Neural progenitor cell (in vitro differentiated cells): ENCODE measurements around the gene PPP1R9A. TPM values are rescaled to one million over a fixed set of nuclear protein-coding genes. Genes with fewer than 3 reads are reported as not detected.
"Not testable (repeated sequence)": the region's sequence is repeated elsewhere in the genome, so short reads cannot be mapped to it uniquely, and the experiment has no call there.

Source experiments
- DNase-seq: peaks from one replicate; pipeline ENCODE4 v3.0.0-alpha.2; 2016; ENCODE audit warnings: low spot score
- H2AFZ ChIP-seq: fragments of 200-600 bp; sonication (generic); replicated peaks from 2 replicates; pipeline ENCODE4 v1.6.1; 2016; ENCODE audit warnings: antibody characterized with exemption
- H3F3A ChIP-seq: fragments of 200-600 bp; sonication (generic); 2 replicates; pipeline ENCODE4 v1.6.1; 2016; ENCODE audit warnings: antibody characterized with exemption, low read depth
- H3K27ac ChIP-seq: fragments of 200-600 bp; sonication (generic); 2 replicates; pipeline ENCODE4 v1.5.1; 2016; ENCODE audit warnings: mild to moderate bottlenecking
- H3K27me3 ChIP-seq: fragments of 200-600 bp; sonication (generic); 2 replicates; pipeline ENCODE4 v1.6.1; 2016; ENCODE audit warnings: mild to moderate bottlenecking, moderate library complexity
- H3K36me3 ChIP-seq: fragments of 200-600 bp; sonication (generic); 2 replicates; pipeline ENCODE4 v1.5.1; 2016
- H3K4me1 ChIP-seq: fragments of 200-600 bp; sonication (generic); 2 replicates; pipeline ENCODE4 v1.6.1; 2016; ENCODE audit warnings: mixed run types
- H3K4me2 ChIP-seq: fragments of 200-600 bp; sonication (generic); 2 replicates; pipeline ENCODE4 v1.6.1; 2016
- H3K4me3 ChIP-seq: fragments of 200-600 bp; sonication (generic); 2 replicates; pipeline ENCODE4 v1.5.1; 2016
- H3K79me2 ChIP-seq: fragments of 200-600 bp; sonication (generic); 2 replicates; pipeline ENCODE4 v1.6.1; 2016; ENCODE audit warnings: low read depth
- H3K9ac ChIP-seq: fragments of 200-600 bp; sonication (generic); 2 replicates; pipeline ENCODE4 v1.6.1; 2016
- H3K9me3 ChIP-seq: fragments of 200-600 bp; sonication (generic); 2 replicates; pipeline ENCODE4 v1.5.1; 2016; ENCODE audit warnings: low read depth
- H4K20me1 ChIP-seq: fragments of 200-600 bp; sonication (generic); 2 replicates; pipeline ENCODE4 v1.6.1; 2016; ENCODE audit warnings: low read depth
- H3K27ac Mint-ChIP-seq: 3 replicates; pipeline ENCODE4 v1.8.0; 2021; ENCODE audit warnings: mixed read lengths
- H3K27me3 Mint-ChIP-seq: 2 replicates; pipeline ENCODE4 v1.8.0; 2022; ENCODE audit warnings: low read depth, mild to moderate bottlenecking, inconsistent platforms, moderate library complexity, mixed read lengths; ENCODE audit not compliant: insufficient read depth
- H3K36me3 Mint-ChIP-seq: 3 replicates; pipeline ENCODE4 v1.8.0; 2021; ENCODE audit warnings: mixed read lengths
- H3K4me1 Mint-ChIP-seq: 3 replicates; pipeline ENCODE4 v1.8.0; 2021; ENCODE audit warnings: mixed read lengths
- H3K4me3 Mint-ChIP-seq: 3 replicates; pipeline ENCODE4 v1.8.0; 2021; ENCODE audit warnings: mild to moderate bottlenecking, moderate library complexity, mixed read lengths
- H3K9me3 Mint-ChIP-seq: 3 replicates; pipeline ENCODE4 v1.8.0; 2020; ENCODE audit warnings: mixed read lengths
- EZH2 ChIP-seq: fragments of 200-600 bp; sonication (generic); IDR thresholded peaks from 2 replicates; pipeline ENCODE4 v1.6.1; 2017; ENCODE audit warnings: antibody characterized with exemption, mild to moderate bottlenecking, moderate library complexity
- EZH2phosphoT487 ChIP-seq: fragments of 200-600 bp; sonication (generic); IDR thresholded peaks from 2 replicates; pipeline ENCODE4 v1.6.1; 2017; ENCODE audit warnings: antibody characterized with exemption
- total RNA-seq: library from RNA; depleted of rRNA; stranded (reverse); fragments of >200 nt; gene quantifications from 2 replicates; pipeline ENCODE4 v1.2.3, GENCODE V29; 2015; ENCODE audit warnings: low replicate concordance
- TF ChIP-seq, protein P1 (sequence below): fragments of 200-600 bp; sonication (generic); IDR thresholded peaks from 2 replicates; pipeline ENCODE4 v1.5.1; 2017; ENCODE audit warnings: antibody characterized with exemption, mild to moderate bottlenecking

Gene PPP1R9A
- total RNA-seq, 1 donor from 2014 or later = 40.7 TPM

DNA sequence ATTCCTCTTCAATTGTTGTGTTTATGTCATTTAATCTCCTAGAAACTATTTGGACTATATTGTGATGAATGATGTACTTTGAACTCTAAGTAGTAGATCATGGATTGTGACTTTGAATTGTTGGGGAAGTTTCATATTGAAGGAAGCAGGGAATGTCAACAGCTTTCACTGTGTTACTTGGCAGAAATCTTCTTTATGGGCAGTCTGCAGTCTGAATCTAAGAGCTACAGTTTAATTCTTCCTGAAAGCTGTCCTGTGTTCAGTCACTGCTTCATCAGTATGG lies 91.6 kb downstream of the PPP1R9A start:
- H3K9me3 Mint-ChIP-seq = peaks cover 2% of the 10 kb centered on the region
- Histone ChIP-seq H4K20me1 (peaks cover 7% of the 10 kb centered on the region), H3K9me3 (no peaks in the 10 kb centered on the region), H3K4me3 (no peak overlapping the region), H3K27ac (no peak overlapping the region), H2AFZ (no peak overlapping the region), H3K4me2 (no peak overlapping the region), H3K4me1 (peaks cover 9% of the 10 kb centered on the region), H3F3A (no peaks in the 10 kb centered on the region), H3K79me2 (peaks cover 76% of the 10 kb centered on the region), H3K9ac (no peak overlapping the region), H3K27me3 (no peaks in the 10 kb centered on the region), H3K36me3 (no peaks in the 10 kb centered on the region)
- H3K4me3 Mint-ChIP-seq = no peak overlapping the region
- H3K27me3 Mint-ChIP-seq = no peaks in the 10 kb centered on the region
- no peak overlapping the region for H3K27ac Mint-ChIP-seq
- H3K4me1 Mint-ChIP-seq = peaks cover 14% of the 10 kb centered on the region
- no peaks in the 10 kb centered on the region for H3K36me3 Mint-ChIP-seq
- DNase-seq = no peak
- no peak for TF ChIP-seq EZH2
- TF ChIP-seq, protein P1, sequence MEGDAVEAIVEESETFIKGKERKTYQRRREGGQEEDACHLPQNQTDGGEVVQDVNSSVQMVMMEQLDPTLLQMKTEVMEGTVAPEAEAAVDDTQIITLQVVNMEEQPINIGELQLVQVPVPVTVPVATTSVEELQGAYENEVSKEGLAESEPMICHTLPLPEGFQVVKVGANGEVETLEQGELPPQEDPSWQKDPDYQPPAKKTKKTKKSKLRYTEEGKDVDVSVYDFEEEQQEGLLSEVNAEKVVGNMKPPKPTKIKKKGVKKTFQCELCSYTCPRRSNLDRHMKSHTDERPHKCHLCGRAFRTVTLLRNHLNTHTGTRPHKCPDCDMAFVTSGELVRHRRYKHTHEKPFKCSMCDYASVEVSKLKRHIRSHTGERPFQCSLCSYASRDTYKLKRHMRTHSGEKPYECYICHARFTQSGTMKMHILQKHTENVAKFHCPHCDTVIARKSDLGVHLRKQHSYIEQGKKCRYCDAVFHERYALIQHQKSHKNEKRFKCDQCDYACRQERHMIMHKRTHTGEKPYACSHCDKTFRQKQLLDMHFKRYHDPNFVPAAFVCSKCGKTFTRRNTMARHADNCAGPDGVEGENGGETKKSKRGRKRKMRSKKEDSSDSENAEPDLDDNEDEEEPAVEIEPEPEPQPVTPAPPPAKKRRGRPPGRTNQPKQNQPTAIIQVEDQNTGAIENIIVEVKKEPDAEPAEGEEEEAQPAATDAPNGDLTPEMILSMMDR = no peak
- no peak for TF ChIP-seq EZH2phosphoT487

DNA sequence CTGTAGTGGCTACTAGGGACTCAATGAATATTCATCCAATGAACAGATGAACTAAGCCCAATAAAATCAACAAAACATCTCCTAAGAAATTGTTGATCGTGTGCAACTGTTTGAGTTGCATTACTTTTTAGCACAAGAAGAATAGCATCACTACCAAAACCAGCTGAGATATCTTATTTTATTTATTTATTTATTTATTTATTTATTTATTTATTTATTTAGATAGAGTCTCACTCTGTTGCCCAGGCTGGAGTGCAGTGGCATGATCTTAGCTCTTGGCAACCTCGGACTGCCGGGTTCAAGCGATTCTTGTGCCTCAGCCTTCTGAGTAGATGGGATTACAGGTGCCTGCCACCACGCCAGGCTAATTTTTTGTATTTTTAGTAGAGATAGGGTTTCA lies 92.2 kb downstream of the PPP1R9A start:
- not testable (repeated sequence) for H3K36me3 ChIP-seq, H3K4me2 ChIP-seq, H3K4me3 ChIP-seq, H3K27me3 Mint-ChIP-seq, DNase-seq, H3K9ac ChIP-seq, H3K36me3 Mint-ChIP-seq, H3K27ac Mint-ChIP-seq, H3K4me1 ChIP-seq, H3K27me3 ChIP-seq, H3K4me3 Mint-ChIP-seq, H3F3A ChIP-seq, H2AFZ ChIP-seq, H4K20me1 ChIP-seq, H3K9me3 ChIP-seq, H3K27ac ChIP-seq, H3K9me3 Mint-ChIP-seq
- H3K79me2 ChIP-seq = peaks cover 77% of the 10 kb centered on the region
- H3K4me1 Mint-ChIP-seq = peaks cover 18% of the 10 kb centered on the region

DNA sequence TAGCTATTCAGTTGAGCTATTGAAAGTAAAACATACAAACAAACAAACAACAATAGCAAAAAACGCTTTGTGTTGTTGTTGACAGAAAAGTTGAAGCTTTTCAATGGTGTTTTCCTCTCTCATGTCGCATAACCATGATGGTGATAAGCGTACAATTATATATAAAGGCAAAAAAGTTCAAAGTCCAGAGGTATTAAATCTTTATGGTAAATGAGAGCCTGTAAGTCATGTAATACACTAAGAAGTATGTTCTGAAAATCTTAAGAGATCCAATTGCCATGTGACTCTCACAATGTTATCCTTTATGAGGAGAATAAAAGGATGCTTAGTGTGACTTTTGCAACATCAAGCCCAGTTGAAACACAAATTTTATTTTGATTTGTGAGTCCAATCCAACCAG lies 93.9 kb downstream of the PPP1R9A start:
- Histone ChIP-seq H3K36me3 (no peaks in the 10 kb centered on the region), H3K79me2 (peaks cover 69% of the 10 kb centered on the region), H3K4me1 (peaks cover 9% of the 10 kb centered on the region), H3K27me3 (no peaks in the 10 kb centered on the region), H4K20me1 (peaks cover 7% of the 10 kb centered on the region), H3F3A (no peaks in the 10 kb centered on the region), H3K9me3 (no peaks in the 10 kb centered on the region), H2AFZ (no peak overlapping the region), H3K4me3 (no peak overlapping the region), H3K27ac (no peak overlapping the region), H3K9ac (no peak overlapping the region), H3K4me2 (no peak overlapping the region)
- TF ChIP-seq EZH2phosphoT487 (no peak), EZH2 (no peak)
- TF ChIP-seq, protein P1 = no peak
- Mint-ChIP-seq H3K27me3 (no peaks in the 10 kb centered on the region), H3K27ac (no peak overlapping the region), H3K4me1 (peaks cover 22% of the 10 kb centered on the region), H3K36me3 (no peaks in the 10 kb centered on the region), H3K9me3 (no peaks in the 10 kb centered on the region), H3K4me3 (no peak overlapping the region)
- no peak for DNase-seq

DNA sequence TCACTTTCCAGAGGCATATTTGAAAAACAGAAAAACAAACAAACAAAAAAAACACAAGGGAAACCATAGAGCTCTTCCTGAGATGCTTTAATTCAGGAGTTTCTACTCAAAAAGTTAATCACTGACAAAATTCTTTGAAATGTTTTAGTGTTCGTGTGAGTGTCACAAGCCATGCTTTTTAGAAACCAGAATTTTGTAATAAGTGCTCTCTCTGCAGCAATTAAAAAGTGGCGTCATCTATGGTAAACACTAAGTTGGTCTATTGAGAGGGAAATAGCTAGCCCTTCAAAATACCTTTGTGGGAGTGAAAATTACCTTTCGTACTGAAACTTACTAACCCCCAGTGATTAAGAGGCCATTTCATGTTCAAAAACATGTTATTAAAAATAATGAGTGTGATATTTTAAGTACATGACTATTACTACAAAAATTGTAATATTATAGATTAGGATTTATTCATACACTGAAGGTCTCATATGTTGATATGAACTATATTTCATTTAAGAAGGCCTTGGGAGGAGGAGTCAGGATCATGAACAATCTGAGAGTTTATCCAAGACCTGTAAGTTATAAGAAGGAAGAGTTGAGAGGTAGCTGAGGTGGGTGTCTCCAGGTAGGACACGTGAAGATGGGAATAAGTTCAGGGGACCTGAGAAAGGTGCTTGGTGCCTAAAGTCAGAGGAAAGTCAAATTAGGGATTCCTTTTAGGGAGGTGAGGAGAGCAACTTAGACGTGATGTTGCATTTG lies 94.6 kb downstream of the PPP1R9A start:
- no peak overlapping the region for H3K9ac ChIP-seq
- no peak for DNase-seq
- H3F3A ChIP-seq = no peaks in the 10 kb centered on the region
- peaks cover 9% of the 10 kb centered on the region for H3K4me1 ChIP-seq
- H3K79me2 ChIP-seq = peaks cover 64% of the 10 kb centered on the region
- H3K4me2 ChIP-seq = no peak overlapping the region
- Mint-ChIP-seq H3K36me3 (no peaks in the 10 kb centered on the region), H3K9me3 (no peaks in the 10 kb centered on the region), H3K4me3 (no peak overlapping the region), H3K27me3 (no peaks in the 10 kb centered on the region), H3K27ac (no peak overlapping the region), H3K4me1 (peaks cover 22% of the 10 kb centered on the region)
- H3K4me3 ChIP-seq = no peak overlapping the region
- H3K36me3 ChIP-seq = no peaks in the 10 kb centered on the region
- H3K27me3 ChIP-seq = no peaks in the 10 kb centered on the region
- no peaks in the 10 kb centered on the region for H3K9me3 ChIP-seq
- H4K20me1 ChIP-seq = peaks cover 7% of the 10 kb centered on the region
- H3K27ac ChIP-seq = no peak overlapping the region
- TF ChIP-seq EZH2 (no peak), EZH2phosphoT487 (no peak)
- TF ChIP-seq, protein P1 = no peak
- H2AFZ ChIP-seq = no peak overlapping the region
